HCT116 (cell line): ENCODE data around the gene IGSF21. TPM values are rescaled to one million over a fixed set of nuclear protein-coding genes. Genes with fewer than 3 reads are reported as not detected.

Experiments
- ATAC-seq: fragments of 200-7000 bp; cut with Tn5 transposase; 2 replicates; pipeline ENCODE4 v1.9.1; 2020; ENCODE audit warnings: mild to moderate bottlenecking, moderate library complexity
- BruUV-seq: library from RNA; stranded (reverse); fragments of 400-500 nt; replicated peaks from 2 replicates; lab custom pipeline; 2021; lab: Mats Ljungman, UMichigan
- CTCF ChIA-PET: fragments of 300-600 bp; sonication (Branson Sonifier 250); formaldehyde crosslinking; loops from one replicate; lab custom pipeline; 2021; ENCODE audit warnings: antibody characterized with exemption; lab: Charles Lee
- POLR2A ChIA-PET: fragments of 300-600, 350-600 bp; sonication (Branson Sonifier 250); formaldehyde crosslinking; loops from one replicate; lab custom pipeline; 2021; ENCODE audit warnings: antibody characterized with exemption; lab: Charles Lee
- RAD21 ChIA-PET, 2 experiments: fragments of 300-600 bp; sonication (Branson Sonifier 250); formaldehyde crosslinking; loops; one replicate each; lab custom pipeline; 2023; ENCODE audit warnings: low total read pairs in 2 of 2; ENCODE audit not compliant: uncharacterized antibody in 2 of 2, unreplicated experiment in 2 of 2, low non-redundant PET in 1 of 2; lab: Charles Lee
- DNase-seq: peaks from one replicate; pipeline ENCODE4 v3.0.0-alpha.2; 2010; ENCODE audit warnings: low read depth, low spot score
- H2AFZ ChIP-seq: fragments of 200-600 bp; shearing (Covaris generic), sonication (generic); 2 replicates; pipeline ENCODE4 v1.6.1; 2017; ENCODE audit warnings: low read depth, mixed run types, mixed read lengths, antibody characterized with exemption, low read length; ENCODE audit not compliant: poor library complexity, severe bottlenecking
- H3K27ac ChIP-seq: 2 replicates; pipeline ENCODE4 v1.5.1; 2012; ENCODE audit warnings: low read depth, low read length
- H3K27me3 ChIP-seq: fragments of 200-600 bp; sonication (generic); 2 replicates; pipeline ENCODE4 v1.6.1; 2016; ENCODE audit warnings: mixed run types, low read length, mixed read lengths; ENCODE audit not compliant: insufficient read depth
- H3K36me3 ChIP-seq, 2 experiments: fragments of 200-500 bp in 1 of 2; fragments of 200-600 bp in 1 of 2; sonication (Bioruptor generic) in 1 of 2; sonication (generic) in 1 of 2; 2 replicates each; pipeline versions ENCODE4 v1.5.1 to v1.6.1; 2014 to 2016; ENCODE audit warnings: low read length in 2 of 2, inconsistent platforms in 1 of 2, mixed read lengths in 1 of 2, mixed run types in 1 of 2; ENCODE audit not compliant: insufficient read depth in 2 of 2, control insufficient read depth in 1 of 2
- H3K4me1 ChIP-seq, 2 experiments: fragments of 200-600 bp in 1 of 2; sonication (generic) in 1 of 2; 2 replicates each; pipeline versions ENCODE4 v1.5.1 to v1.6.1; 2012 to 2017; ENCODE audit warnings: low read length in 2 of 2, inconsistent platforms in 1 of 2, mild to moderate bottlenecking in 1 of 2, mixed read lengths in 1 of 2, mixed run types in 1 of 2, moderate library complexity in 1 of 2; ENCODE audit not compliant: insufficient read depth in 2 of 2, control insufficient read depth in 1 of 2
- H3K4me2 ChIP-seq: fragments of 200-600 bp; sonication (generic); 2 replicates; pipeline ENCODE4 v1.6.1; 2017; ENCODE audit warnings: mixed run types, low read length, mixed read lengths
- H3K4me3 ChIP-seq, 2 experiments: fragments of 200-600 bp in 1 of 2; sonication (generic) in 1 of 2; replicated peaks in 1 of 2; 2 replicates each; pipeline ENCODE4 v1.5.1; 2011 to 2016; ENCODE audit warnings: low read length in 2 of 2, control low read depth in 1 of 2, low read depth in 1 of 2, mild to moderate bottlenecking in 1 of 2, mixed read lengths in 1 of 2, mixed run types in 1 of 2
- H3K79me2 ChIP-seq: fragments of 200-600 bp; sonication (generic); 2 replicates; pipeline ENCODE4 v1.6.1; 2017; ENCODE audit warnings: mild to moderate bottlenecking, mixed run types, low read length, moderate library complexity, mixed read lengths; ENCODE audit not compliant: insufficient read depth
- H3K9ac ChIP-seq: fragments of 200-600 bp; sonication (generic); 2 replicates; pipeline ENCODE4 v1.6.1; 2016; ENCODE audit warnings: low read length, mixed read lengths
- H3K9me2 ChIP-seq: fragments of 200-600 bp; sonication (generic), shearing (Covaris generic); 2 replicates; pipeline ENCODE4 v1.6.1; 2017; ENCODE audit warnings: mixed run types, mild to moderate bottlenecking, moderate library complexity; ENCODE audit not compliant: insufficient read depth
- H3K9me3 ChIP-seq, 2 experiments: fragments of 200-500 bp in 1 of 2; fragments of 200-600 bp in 1 of 2; sonication (Bioruptor generic) in 1 of 2; sonication (generic) in 1 of 2; 2 replicates each; pipeline ENCODE4 v1.6.1; 2014 to 2017; ENCODE audit warnings: low read length in 2 of 2, mixed read lengths in 2 of 2, inconsistent platforms in 1 of 2, low read depth in 1 of 2, mild to moderate bottlenecking in 1 of 2, mixed run types in 1 of 2, moderate library complexity in 1 of 2; ENCODE audit not compliant: control insufficient read depth in 1 of 2, insufficient read depth in 1 of 2
- H4K20me1 ChIP-seq: fragments of 200-600 bp; sonication (generic), shearing (Covaris generic); 2 replicates; pipeline ENCODE4 v1.6.1; 2017; ENCODE audit warnings: mixed run types, mild to moderate bottlenecking, moderate library complexity; ENCODE audit not compliant: insufficient read depth
- CBX3 ChIP-seq: IDR thresholded peaks from 2 replicates; pipeline ENCODE4 v1.6.1; 2012; ENCODE audit warnings: low read depth
- EGR1 ChIP-seq: IDR thresholded peaks from 2 replicates; pipeline ENCODE4 v1.6.1; 2012; ENCODE audit warnings: low read depth
- ELF1 ChIP-seq: IDR thresholded peaks from 2 replicates; pipeline ENCODE4 v1.6.1; 2012; ENCODE audit warnings: low read depth, borderline replicate concordance
- EZH2phosphoT487 ChIP-seq: fragments of 200-600 bp; IDR thresholded peaks from 2 replicates; pipeline ENCODE4 v1.6.1; 2018; ENCODE audit warnings: antibody characterized with exemption, borderline replicate concordance
- JUND ChIP-seq: IDR thresholded peaks from 2 replicates; pipeline ENCODE4 v1.6.1; 2012
- POLR2A ChIP-seq: IDR thresholded peaks from 2 replicates; pipeline ENCODE4 v1.7.0; 2011; ENCODE audit warnings: borderline replicate concordance; ENCODE audit not compliant: insufficient read depth, insufficient read length; ENCODE audit errors: extremely low read depth
- RAD21 ChIP-seq: IDR thresholded peaks from 2 replicates; pipeline ENCODE4 v1.6.1; 2012; ENCODE audit warnings: low read depth, mild to moderate bottlenecking
- SIN3A ChIP-seq: IDR thresholded peaks from 2 replicates; pipeline ENCODE4 v1.6.1; 2012; ENCODE audit warnings: low read depth
- SRF ChIP-seq: IDR thresholded peaks from 2 replicates; pipeline ENCODE4 v1.6.1; 2012; ENCODE audit warnings: low read depth
- TCF7L2 ChIP-seq: IDR thresholded peaks from 2 replicates; pipeline ENCODE4 v1.7.0; 2011; ENCODE audit warnings: borderline replicate concordance, inconsistent platforms; ENCODE audit not compliant: insufficient read depth, insufficient read length; ENCODE audit errors: extremely low read depth
- YY1 ChIP-seq: IDR thresholded peaks from 2 replicates; pipeline ENCODE4 v1.6.1; 2011; ENCODE audit warnings: low read length, low read depth, moderate library complexity, mild to moderate bottlenecking; ENCODE audit not compliant: insufficient replicate concordance; ENCODE audit errors: extremely low read depth
- ZFX ChIP-seq: fragments of 450-650 bp; IDR thresholded peaks from 2 replicates; pipeline ENCODE4 v1.6.1; 2017
- intact Hi-C: fragments of 100-400 bp; cut with micrococcal nuclease; formaldehyde crosslinking; loops from 2 replicates; pipeline ENCODE4 v1.10.0; 2022
- total RNA-seq: library from RNA; stranded (reverse); gene quantifications from one replicate; pipeline ENCODE4 v1.2.1, GENCODE V29; 2021; ENCODE audit not compliant: unreplicated experiment
- TF ChIP-seq, protein P1 (sequence below): IDR thresholded peaks from 2 replicates; pipeline ENCODE4 v1.6.1; 2012
- TF ChIP-seq, protein P2 (sequence below): IDR thresholded peaks from 2 replicates; pipeline ENCODE4 v1.6.1; 2012; ENCODE audit warnings: low read depth
- TF ChIP-seq, protein P3 (sequence below): IDR thresholded peaks from 2 replicates; pipeline ENCODE4 v1.6.1; 2011; ENCODE audit warnings: mild to moderate bottlenecking, low read length, moderate library complexity; ENCODE audit not compliant: insufficient replicate concordance; ENCODE audit errors: extremely low read depth

IGSF21 gene
- total RNA-seq, 1 experiment from 2014 or later: not detected

DNA sequence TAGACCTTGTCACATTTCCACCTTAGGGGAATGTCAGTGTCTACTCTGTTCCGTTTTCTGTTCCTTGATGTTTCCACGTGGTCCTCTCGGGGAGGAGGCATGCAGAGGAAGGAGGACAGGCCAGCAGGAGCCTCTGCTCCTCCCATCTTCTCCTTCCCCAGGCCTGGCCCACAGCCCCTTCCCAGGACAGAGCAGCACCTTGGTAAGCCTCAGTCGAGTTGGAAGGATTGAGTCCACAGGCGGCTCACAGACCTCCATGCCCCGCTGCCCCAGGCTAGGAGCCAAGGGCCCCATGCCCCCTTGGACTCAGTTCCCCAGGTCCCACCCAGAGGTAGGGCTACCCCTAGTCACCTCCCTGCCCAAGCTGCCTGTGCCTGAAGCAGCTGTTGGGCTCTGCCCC, 36.5 kb downstream of the IGSF21 start:
- Histone ChIP-seq H3K36me3 (no peaks in the 10 kb centered on the region), H3K27ac (no peak overlapping the region), H3K4me1 (peaks cover 8 to 24% of the 10 kb centered on the region in 2 experiments), H3K9me3 (no peaks in the 10 kb centered on the region), H3K9me2 (no peaks in the 10 kb centered on the region), H3K4me3 (no peak overlapping the region), H3K27me3 (no peaks in the 10 kb centered on the region), H2AFZ (no peak overlapping the region), H3K79me2 (no peaks in the 10 kb centered on the region), H3K9ac (no peak overlapping the region), H3K4me2 (no peak overlapping the region), H4K20me1 (no peaks in the 10 kb centered on the region)
- no TSS peak for BruUV-seq
- ATAC-seq (no peak), DNase-seq (no peak)
- intact Hi-C loops: no loop called here
- TF ChIP-seq SRF (no peak), EZH2phosphoT487 (no peak), POLR2A (no peak), EGR1 (no peak), TCF7L2 (no peak), CBX3 (no peak), YY1 (no peak), RAD21 (no peak), ELF1 (no peak), ZFX (no peak), JUND (no peak), SIN3A (no peak)
- TF ChIP-seq, protein P1, sequence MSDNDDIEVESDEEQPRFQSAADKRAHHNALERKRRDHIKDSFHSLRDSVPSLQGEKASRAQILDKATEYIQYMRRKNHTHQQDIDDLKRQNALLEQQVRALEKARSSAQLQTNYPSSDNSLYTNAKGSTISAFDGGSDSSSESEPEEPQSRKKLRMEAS: no peak
- TF ChIP-seq, protein P2, sequence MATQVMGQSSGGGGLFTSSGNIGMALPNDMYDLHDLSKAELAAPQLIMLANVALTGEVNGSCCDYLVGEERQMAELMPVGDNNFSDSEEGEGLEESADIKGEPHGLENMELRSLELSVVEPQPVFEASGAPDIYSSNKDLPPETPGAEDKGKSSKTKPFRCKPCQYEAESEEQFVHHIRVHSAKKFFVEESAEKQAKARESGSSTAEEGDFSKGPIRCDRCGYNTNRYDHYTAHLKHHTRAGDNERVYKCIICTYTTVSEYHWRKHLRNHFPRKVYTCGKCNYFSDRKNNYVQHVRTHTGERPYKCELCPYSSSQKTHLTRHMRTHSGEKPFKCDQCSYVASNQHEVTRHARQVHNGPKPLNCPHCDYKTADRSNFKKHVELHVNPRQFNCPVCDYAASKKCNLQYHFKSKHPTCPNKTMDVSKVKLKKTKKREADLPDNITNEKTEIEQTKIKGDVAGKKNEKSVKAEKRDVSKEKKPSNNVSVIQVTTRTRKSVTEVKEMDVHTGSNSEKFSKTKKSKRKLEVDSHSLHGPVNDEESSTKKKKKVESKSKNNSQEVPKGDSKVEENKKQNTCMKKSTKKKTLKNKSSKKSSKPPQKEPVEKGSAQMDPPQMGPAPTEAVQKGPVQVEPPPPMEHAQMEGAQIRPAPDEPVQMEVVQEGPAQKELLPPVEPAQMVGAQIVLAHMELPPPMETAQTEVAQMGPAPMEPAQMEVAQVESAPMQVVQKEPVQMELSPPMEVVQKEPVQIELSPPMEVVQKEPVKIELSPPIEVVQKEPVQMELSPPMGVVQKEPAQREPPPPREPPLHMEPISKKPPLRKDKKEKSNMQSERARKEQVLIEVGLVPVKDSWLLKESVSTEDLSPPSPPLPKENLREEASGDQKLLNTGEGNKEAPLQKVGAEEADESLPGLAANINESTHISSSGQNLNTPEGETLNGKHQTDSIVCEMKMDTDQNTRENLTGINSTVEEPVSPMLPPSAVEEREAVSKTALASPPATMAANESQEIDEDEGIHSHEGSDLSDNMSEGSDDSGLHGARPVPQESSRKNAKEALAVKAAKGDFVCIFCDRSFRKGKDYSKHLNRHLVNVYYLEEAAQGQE: no peak
- TF ChIP-seq, protein P3, sequence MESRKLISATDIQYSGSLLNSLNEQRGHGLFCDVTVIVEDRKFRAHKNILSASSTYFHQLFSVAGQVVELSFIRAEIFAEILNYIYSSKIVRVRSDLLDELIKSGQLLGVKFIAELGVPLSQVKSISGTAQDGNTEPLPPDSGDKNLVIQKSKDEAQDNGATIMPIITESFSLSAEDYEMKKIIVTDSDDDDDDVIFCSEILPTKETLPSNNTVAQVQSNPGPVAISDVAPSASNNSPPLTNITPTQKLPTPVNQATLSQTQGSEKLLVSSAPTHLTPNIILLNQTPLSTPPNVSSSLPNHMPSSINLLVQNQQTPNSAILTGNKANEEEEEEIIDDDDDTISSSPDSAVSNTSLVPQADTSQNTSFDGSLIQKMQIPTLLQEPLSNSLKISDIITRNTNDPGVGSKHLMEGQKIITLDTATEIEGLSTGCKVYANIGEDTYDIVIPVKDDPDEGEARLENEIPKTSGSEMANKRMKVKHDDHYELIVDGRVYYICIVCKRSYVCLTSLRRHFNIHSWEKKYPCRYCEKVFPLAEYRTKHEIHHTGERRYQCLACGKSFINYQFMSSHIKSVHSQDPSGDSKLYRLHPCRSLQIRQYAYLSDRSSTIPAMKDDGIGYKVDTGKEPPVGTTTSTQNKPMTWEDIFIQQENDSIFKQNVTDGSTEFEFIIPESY: no peak
- RAD21 ChIA-PET: no interaction called here
- POLR2A ChIA-PET: no interaction called here
- CTCF ChIA-PET: no interaction called here
